K562 (cell line): ENCODE results near the gene BCL10. TPM values are rescaled to one million over a fixed set of nuclear protein-coding genes. Genes with fewer than 3 reads are reported as not detected.
A peak's percentile ranks its signal among the peaks of the same experiment; 100 is the strongest.

Experiments used
- CEBPZ ChIP-seq: fragments of 150-350 bp; IDR thresholded peaks from 2 replicates; pipeline ENCODE4 v1.6.1; 2014; ENCODE audit warnings: low read depth, mild to moderate bottlenecking, low read length, borderline replicate concordance
- GMEB1 ChIP-seq: fragments of 250-450 bp; sonication (Bioruptor Pico); IDR thresholded peaks from 2 replicates; pipeline ENCODE4 v1.4.0; 2020; ENCODE audit warnings: mild to moderate bottlenecking
- IRF9 ChIP-seq: fragments of 450-650 bp; IDR thresholded peaks from 2 replicates; pipeline ENCODE4 v1.6.1; 2016; ENCODE audit warnings: missing biosample characterization, missing genetic modification characterization
- NFATC3 ChIP-seq: fragments of 450-650 bp; IDR thresholded peaks from 2 replicates; pipeline ENCODE4 v1.6.1; 2017; ENCODE audit warnings: mild to moderate bottlenecking
- POLR2B ChIP-seq: fragments of 450-650 bp; IDR thresholded peaks from 2 replicates; pipeline ENCODE4 v1.6.1; 2018; ENCODE audit warnings: low read depth; ENCODE audit not compliant: partially characterized antibody
- TBP ChIP-seq: optimal IDR thresholded peaks from 2 replicates; pipeline ENCODE3; 2011; ENCODE audit warnings: low read depth, low read length, improper control_type of control experiment
- TEAD1 ChIP-seq, 2 experiments: fragments of 450-650 bp in 1 of 2; sonication (generic) in 1 of 2; formaldehyde crosslinking; IDR thresholded peaks; 2 replicates each; pipeline versions ENCODE4 v1.4.0 to v1.8.0; 2020 to 2022; ENCODE audit warnings: mild to moderate bottlenecking in 2 of 2, missing genetic modification reagents in 1 of 2
- U2AF1 ChIP-seq: fragments of 200-400 bp; formaldehyde crosslinking; optimal IDR thresholded peaks from 2 replicates; pipeline ENCODE3; 2017; ENCODE audit warnings: mild to moderate bottlenecking, low read depth, low read length, moderate library complexity
- ZFP91 ChIP-seq: sonication (generic); formaldehyde crosslinking; IDR thresholded peaks from 2 replicates; pipeline ENCODE4 v1.8.0; 2022; ENCODE audit warnings: mild to moderate bottlenecking, missing genetic modification reagents
- ZNF124 ChIP-seq: sonication (generic); formaldehyde crosslinking; IDR thresholded peaks from 2 replicates; pipeline ENCODE4 v1.8.1; 2022; ENCODE audit warnings: missing genetic modification reagents
- ZNF444 ChIP-seq: fragments of 250-450 bp; sonication (Bioruptor Pico); IDR thresholded peaks from 2 replicates; pipeline ENCODE4 v1.4.0; 2020; ENCODE audit warnings: mild to moderate bottlenecking, moderate library complexity
- ZNF518B ChIP-seq: fragments of 250-450 bp; sonication (Bioruptor Pico); IDR thresholded peaks from 2 replicates; pipeline ENCODE4 v1.5.0; 2021; ENCODE audit warnings: mild to moderate bottlenecking, moderate library complexity
- ZNF77 ChIP-seq: fragments of 250-450 bp; sonication (Bioruptor Pico); IDR thresholded peaks from 2 replicates; pipeline ENCODE4 v1.5.0; 2020
- polyA plus RNA-seq, 8 experiments: library from polyadenylated mRNA; depleted of rRNA in 4 of 8; stranded (reverse) in 5 of 8; unstranded in 3 of 8; fragments of >200 nt; fragmentation: Nextera tagmentation in 2 of 8; fragmentation: Illumina TruSeq in 1 of 8; extraction: Ambion mirVana in 2 of 8; extraction: Trizol in 1 of 8; gene quantifications; 2 replicates each; pipeline versions ENCODE4 v1.2.1 to v1.2.3, GENCODE V29; 2011 to 2014; ENCODE audit warnings: inconsistent platforms in 1 of 8, missing spikeins in 1 of 8
- total RNA-seq, 7 experiments: library from RNA; depleted of rRNA in 6 of 7; stranded (reverse); fragments of >200 nt in 6 of 7; fragmentation: Illumina TruSeq in 2 of 7; extraction: Trizol in 2 of 7; gene quantifications; 2 replicates each; pipeline versions ENCODE4 v1.2.1 to v1.2.3, GENCODE V29; 2011 to 2021; ENCODE audit warnings: low replicate concordance in 1 of 7

BCL10 gene
- total and polyA plus RNA-seq, 9 of the 15 experiments (the other 6 are each of a cell fraction or from before 2014, with no cell fraction given) = 8.0 to 19.4 (median 12.3) TPM

GRCh38 chr1:85244271-85245061 lies 32.0 kb downstream of the BCL10 start (continued):
- TF ChIP-seq IRF9 (tag) = no peak
- 0 out of 4 replicates have a peak, but pooled peaks of 1 of the 2 experiments have one; percentile 17 for TF ChIP-seq TEAD1 (CRISPR knock-in tag; IDR thresholded peaks at IDR 0.05)
- no peak for TF ChIP-seq ZFP91 (CRISPR knock-in tag)
- TF ChIP-seq ZNF124 = no peak
- TF ChIP-seq ZNF77 (CRISPR knock-in tag) = no peak
- no peak for TF ChIP-seq TBP
- TF ChIP-seq GMEB1 = no peak
- TF ChIP-seq CEBPZ = no peak
- no peak for TF ChIP-seq ZNF518B (CRISPR knock-in tag)
- TF ChIP-seq NFATC3 = no peak
- no peak for TF ChIP-seq ZNF444
- TF ChIP-seq U2AF1 = no peak
- TF ChIP-seq POLR2B = no peak
